ENCODE data around the gene CEP41.
"Not testable (repeated sequence)": the region's sequence is repeated elsewhere in the genome, so short reads cannot be mapped to it uniquely, and the experiment has no call there.

Gene CEP41

GRCh38 chr7:130387306-130387627, 53.5 kb downstream of the CEP41 start:
- no peak for DNase-seq

GRCh38 chr7:130386876-130387275, 53.9 kb downstream of the CEP41 start:
- DNase-seq, result no peak

GRCh38 chr7:130385600-130386066, 55.2 kb downstream of the CEP41 start:
- no peak for DNase-seq

GRCh38 chr7:130384841-130385599, 55.8 kb downstream of the CEP41 start:
- DNase-seq, result no peak

GRCh38 chr7:130384371-130384801, 56.4 kb downstream of the CEP41 start:
- no peak for DNase-seq

- no peak for DNase-seq
Measured at GRCh38 chr7:130383187-130383980, 57.4 kb downstream of the CEP41 start.

- no peak for DNase-seq
Measured at GRCh38 chr7:130381468-130382312, 59.1 kb downstream of the CEP41 start.

GRCh38 chr7:130380861-130381455, 59.9 kb downstream of the CEP41 start:
- no peak for DNase-seq

GRCh38 chr7:130379921-130380860, 60.6 kb downstream of the CEP41 start, which contains the start of gene CPA1:
CPA1 (plus strand) TSS chr7:130380494; CDS start chr7:130380521, 27 bp downstream.
- no peak for DNase-seq

- DNase-seq, result no peak
Measured at GRCh38 chr7:130379532-130379920, 61.3 kb downstream of the CEP41 start.

GRCh38 chr7:130379019-130379418, 61.8 kb downstream of the CEP41 start:
- no peak for DNase-seq

GRCh38 chr7:130377178-130377577, 63.6 kb downstream of the CEP41 start:
- DNase-seq, result no peak

- not testable (repeated sequence) for DNase-seq
Measured at GRCh38 chr7:130376461-130376860, 64.4 kb downstream of the CEP41 start.

GRCh38 chr7:130374507-130374906, 66.3 kb downstream of the CEP41 start:
- DNase-seq, result no peak

GRCh38 chr7:130372402-130373165, 68.2 kb downstream of the CEP41 start:
- no peak for DNase-seq

- DNase-seq, result no peak
Measured at GRCh38 chr7:130371046-130371445, 69.8 kb downstream of the CEP41 start.

- DNase-seq, result no peak
Measured at GRCh38 chr7:130369831-130370550, 70.8 kb downstream of the CEP41 start.

GRCh38 chr7:130369110-130369711, 71.6 kb downstream of the CEP41 start:
- no peak for DNase-seq
